Stimulated activated CD8-positive, alpha-beta memory T cell treated with anti-CD3 and anti-CD28 coated beads, Interleukin-4, amount 100 ng/mL, for 48 hours (primary cell): ENCODE results near the gene CFAP99.
A peak's percentile ranks its signal among the peaks of the same experiment; 100 is the strongest.

ENCODE experiments used
- DNase-seq: peaks from one replicate; pipeline ENCODE4 v3.0.0-alpha.2; 2020

The CFAP99 gene

GRCh38 chr4:2393353-2394270 lies 25.1 kb upstream of the CFAP99 start:
- no peak for DNase-seq

GRCh38 chr4:2394528-2394927 lies 24.2 kb upstream of the CFAP99 start:
- DNase-seq: no peak

- DNase-seq: no peak
Observed at GRCh38 chr4:2395038-2395437, 23.7 kb upstream of the CFAP99 start.

- DNase-seq: no peak
Observed at GRCh38 chr4:2395584-2395983, 23.2 kb upstream of the CFAP99 start.

DNA sequence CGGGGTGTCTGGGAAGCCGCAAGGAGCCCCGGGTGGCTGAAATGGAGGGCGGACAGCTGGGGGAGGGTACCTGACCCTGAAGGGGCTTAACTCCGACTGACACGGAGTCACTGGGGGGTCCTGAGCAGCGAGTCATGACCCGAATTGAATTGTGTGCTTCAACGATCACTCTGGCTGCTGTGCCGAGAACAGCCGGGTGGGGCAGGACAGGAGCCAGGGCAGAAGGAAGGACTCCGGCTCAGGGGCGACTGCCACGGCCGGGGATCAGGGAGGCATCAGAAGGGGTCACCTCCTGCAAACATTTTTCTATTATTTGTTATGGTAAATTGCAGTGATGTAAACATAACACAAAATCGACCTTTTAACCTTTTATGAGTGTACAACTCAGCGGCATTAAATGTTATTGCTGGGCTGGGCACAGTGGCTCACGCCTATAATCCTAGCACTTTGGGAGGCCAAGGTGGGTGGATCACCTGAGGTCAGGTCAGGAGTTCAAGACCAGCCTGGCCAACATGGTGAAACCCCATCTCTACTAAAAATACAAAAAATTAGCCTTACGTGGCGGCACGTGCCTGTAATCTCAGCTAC lies 21.9 kb upstream of the CFAP99 start:
- no peak for DNase-seq

GRCh38 chr4:2397596-2398379 lies 21.0 kb upstream of the CFAP99 start:
- DNase-seq: no peak

- no peak for DNase-seq
Observed at GRCh38 chr4:2399216-2399615, 19.5 kb upstream of the CFAP99 start.

DNA sequence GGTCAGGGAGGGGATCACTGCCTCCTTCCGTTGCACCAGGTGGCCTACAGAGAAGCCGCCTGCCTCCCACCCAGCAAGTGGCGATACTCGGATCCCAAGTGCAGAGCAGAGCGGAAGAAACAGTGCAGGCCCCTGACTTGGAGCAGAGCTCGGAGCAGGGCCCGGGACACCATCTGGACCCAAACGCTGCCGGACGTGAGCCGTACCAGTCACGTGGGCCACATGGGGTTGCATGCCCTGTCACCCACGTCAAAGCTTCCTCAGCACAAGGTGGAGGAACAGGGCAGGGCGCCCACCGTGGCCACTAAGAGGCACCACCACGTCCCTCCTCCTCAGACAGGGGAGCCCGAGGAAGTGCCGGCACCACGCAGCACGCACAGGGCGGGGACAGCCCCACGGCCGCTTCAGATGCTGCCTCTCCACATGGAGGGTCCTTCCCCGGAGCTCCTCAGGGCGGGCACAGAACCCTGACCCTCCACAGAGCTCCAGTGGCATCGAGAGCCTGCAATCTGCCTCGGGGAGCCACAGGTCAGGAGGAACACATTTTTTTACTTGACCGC lies 19.0 kb upstream of the CFAP99 start:
- no peak for DNase-seq

DNA sequence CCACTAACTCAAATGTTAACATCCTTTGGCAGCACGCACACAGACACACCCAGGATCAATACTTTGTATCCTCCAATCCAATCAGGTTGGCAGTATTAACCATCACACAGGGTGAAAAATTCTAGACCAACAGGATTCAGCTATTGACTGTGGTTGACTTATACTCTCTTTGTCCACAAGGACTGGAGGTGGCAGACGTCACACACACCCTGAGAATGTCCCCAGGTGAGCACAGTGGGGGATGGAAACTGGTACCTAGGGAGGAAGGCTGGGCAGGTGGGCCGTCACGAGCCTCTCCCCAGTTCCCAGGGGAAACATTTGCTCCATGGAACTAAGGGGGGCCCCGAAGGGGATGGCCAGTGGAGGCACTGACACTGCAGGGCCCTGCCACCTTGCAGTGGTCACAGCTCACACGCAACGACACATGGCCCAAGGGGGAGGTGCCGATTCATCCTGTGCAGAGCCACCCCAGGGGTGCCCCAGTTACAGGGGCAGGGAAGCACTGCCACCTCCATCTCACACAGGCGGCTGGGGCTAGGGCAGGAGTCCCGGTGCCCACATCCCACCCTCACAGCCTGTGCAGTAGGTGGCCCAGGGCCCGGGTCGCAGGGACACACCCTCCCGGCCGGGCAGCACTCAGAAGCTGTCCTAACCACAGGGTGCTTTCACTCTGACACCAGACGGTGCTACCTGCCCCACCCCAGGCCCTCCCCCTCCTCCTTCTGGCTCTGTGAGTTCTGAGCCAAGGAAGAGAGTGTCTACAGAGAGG lies 17.7 kb upstream of the CFAP99 start:
- no peak for DNase-seq

DNA sequence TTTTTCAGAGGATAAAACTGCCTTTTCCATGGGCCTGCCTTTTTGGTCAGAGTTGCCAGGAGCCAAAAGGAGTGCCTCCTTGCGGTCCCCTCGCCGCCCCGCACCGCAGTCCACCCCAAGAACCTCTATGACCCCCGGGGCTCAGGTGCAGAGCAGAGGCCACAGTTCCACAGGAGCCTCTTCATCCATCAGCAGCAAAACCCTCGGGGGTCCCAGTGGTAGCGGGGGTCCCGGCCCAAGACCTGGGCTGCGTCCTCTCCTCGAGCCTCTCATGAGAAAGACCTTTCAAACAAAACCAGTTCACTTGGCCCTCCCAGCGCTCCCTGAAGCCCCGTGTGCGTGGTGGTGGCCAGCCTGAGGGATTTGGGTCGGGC lies 17.2 kb upstream of the CFAP99 start:
- no peak for DNase-seq

GRCh38 chr4:2402048-2402842 lies 16.5 kb upstream of the CFAP99 start:
- DNase-seq: peak; percentile 49

DNA sequence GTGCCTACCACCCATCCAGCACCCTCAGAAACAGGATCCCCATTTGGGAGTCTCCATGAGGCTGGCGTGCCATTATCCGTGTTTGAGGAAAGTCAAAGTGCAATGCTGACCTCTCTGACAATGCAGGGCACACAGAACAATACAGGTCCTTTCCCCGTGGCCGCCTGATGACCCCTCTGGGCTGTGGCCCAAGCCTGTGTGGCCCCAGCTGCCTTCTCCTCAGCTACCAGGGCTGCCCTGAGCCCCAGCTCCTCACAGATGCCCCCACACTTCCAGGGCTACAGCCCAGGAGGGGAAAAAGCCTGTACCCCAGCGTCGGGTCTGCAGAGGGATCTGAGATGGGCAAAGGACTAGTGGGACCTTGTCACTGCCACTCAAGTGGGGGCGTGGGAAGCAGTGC lies 15.8 kb upstream of the CFAP99 start:
- no peak for DNase-seq

- no peak for DNase-seq
Observed at GRCh38 chr4:2406406-2406805, 12.3 kb upstream of the CFAP99 start.

DNA sequence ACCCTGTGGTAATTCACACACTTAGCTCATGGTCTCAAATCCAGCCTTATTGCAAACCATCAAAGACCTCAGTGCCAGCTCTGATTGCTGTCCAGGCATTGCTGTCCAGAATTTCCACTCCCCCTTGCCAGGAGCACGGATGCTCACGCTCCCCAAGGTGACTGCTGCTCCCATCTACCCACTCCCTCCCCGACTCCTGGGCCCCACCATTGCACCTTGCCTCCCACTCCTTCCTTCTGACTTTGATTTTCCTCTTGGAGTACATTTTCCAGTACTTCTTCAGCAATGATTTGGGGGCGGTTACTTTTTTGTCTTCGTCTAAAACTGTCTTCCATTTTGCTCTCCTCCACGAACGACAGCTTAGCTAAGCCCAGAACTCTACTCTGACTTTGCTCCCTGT lies 11.8 kb upstream of the CFAP99 start:
- DNase-seq: no peak

DNA sequence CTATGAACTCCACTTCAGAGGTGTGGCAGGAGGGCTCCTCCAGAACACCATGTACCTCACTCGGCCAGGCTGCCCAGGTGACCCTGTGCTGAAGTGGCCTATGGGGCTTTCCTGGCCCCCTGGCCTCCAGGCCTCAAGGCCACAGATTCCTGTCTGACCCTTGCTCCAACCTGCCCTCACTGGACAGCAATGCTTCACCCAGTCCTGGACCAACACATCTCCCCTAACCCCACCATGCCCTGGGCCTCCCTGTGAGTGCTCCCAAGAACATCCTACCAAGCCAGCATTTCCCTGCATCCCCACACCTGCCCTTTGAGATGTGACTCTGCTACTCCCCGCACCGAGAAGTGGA lies 10.8 kb upstream of the CFAP99 start:
- DNase-seq: no peak

- DNase-seq: peak; percentile 66
Observed at GRCh38 chr4:2408401-2408958, 10.3 kb upstream of the CFAP99 start.

DNA sequence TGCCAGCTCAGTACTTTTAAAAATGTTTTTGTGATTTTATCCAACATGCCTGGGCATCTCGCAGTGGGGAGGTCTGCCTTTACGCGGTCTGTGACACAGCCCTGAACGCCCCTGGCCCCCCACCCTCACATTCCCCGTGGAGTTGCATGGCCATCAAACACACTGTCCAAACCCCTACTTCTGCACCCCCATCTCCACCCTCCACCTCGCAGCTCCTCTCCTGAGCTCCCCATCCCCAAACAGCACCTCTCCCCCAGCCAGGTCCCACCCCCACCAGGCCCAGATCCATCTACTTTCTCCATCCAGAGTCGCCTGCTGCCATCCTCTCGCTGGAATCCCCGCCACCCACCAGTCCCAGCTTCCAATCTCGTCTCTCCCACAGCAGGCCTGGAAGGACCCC lies 9.8 kb upstream of the CFAP99 start:
- DNase-seq: no peak

GRCh38 chr4:2409381-2409783 lies 9.4 kb upstream of the CFAP99 start:
- DNase-seq: no peak

GRCh38 chr4:2411786-2412510 lies 6.8 kb upstream of the CFAP99 start:
- DNase-seq: peak; percentile 66

GRCh38 chr4:2412534-2412884 lies 6.2 kb upstream of the CFAP99 start:
- DNase-seq: peak; percentile 79
